ENCODE results near the gene TRAFD1. TPM values are rescaled to one million over a fixed set of nuclear protein-coding genes. Genes with fewer than 3 reads are reported as not detected.

The TRAFD1 gene
- total and polyA plus RNA-seq, 9 of the 15 experiments (the other 6 are each of a cell fraction or from before 2014, with no cell fraction given), result 41.3 to 85.5 (median 54.5) TPM

GRCh38 chr12:112116232-112117060 lies 8.9 kb upstream of the TRAFD1 start (continued):
- TF ChIP-seq, protein P1, sequence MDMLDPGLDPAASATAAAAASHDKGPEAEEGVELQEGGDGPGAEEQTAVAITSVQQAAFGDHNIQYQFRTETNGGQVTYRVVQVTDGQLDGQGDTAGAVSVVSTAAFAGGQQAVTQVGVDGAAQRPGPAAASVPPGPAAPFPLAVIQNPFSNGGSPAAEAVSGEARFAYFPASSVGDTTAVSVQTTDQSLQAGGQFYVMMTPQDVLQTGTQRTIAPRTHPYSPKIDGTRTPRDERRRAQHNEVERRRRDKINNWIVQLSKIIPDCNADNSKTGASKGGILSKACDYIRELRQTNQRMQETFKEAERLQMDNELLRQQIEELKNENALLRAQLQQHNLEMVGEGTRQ (CRISPR knock-in tag; IDR thresholded peaks at IDR 0.05), result no peak
- TF ChIP-seq SIN3B (IDR thresholded peaks at IDR 0.05; ENCODE audit: low read depth) (no peak), ZKSCAN1 (IDR thresholded peaks at IDR 0.05; ENCODE audit: low read depth, low read length) (no peak), ZNF274 (IDR thresholded peaks at IDR 0.05; ENCODE audit: borderline replicate concordance, low read depth, low read length) (no peak), HNRNPL (IDR thresholded peaks at IDR 0.05; ENCODE audit: low read depth, low read length) (no peak), MAZ (CRISPR knock-in tag; conservative IDR thresholded peaks at IDR 0.05 in 1 of 2, IDR thresholded peaks at IDR 0.05 in 1 of 2) (peak; percentile 77 to 79; a peak in 3 of 4 replicates), LEF1 (IDR thresholded peaks at IDR 0.05) (peak; percentile 82), ZNF764 (CRISPR knock-in tag; IDR thresholded peaks at IDR 0.05; ENCODE audit: low read depth) (no peak), ARID2 (IDR thresholded peaks at IDR 0.05) (no peak), ZSCAN32 (CRISPR knock-in tag; IDR thresholded peaks at IDR 0.05) (0 out of 2 replicates have a peak, but pooled peaks have one; percentile 30), HOXB6 (CRISPR knock-in tag; IDR thresholded peaks at IDR 0.05; ENCODE audit: borderline replicate concordance) (no peak), MAFK (IDR thresholded peaks at IDR 0.05; ENCODE audit: low read length) (no peak), RBM39 (optimal IDR thresholded peaks at IDR 0.05; ENCODE audit: low read depth, low read length) (no peak), ZNF717 (CRISPR knock-in tag; IDR thresholded peaks at IDR 0.05) (no peak)
- TF ChIP-seq, protein P2, sequence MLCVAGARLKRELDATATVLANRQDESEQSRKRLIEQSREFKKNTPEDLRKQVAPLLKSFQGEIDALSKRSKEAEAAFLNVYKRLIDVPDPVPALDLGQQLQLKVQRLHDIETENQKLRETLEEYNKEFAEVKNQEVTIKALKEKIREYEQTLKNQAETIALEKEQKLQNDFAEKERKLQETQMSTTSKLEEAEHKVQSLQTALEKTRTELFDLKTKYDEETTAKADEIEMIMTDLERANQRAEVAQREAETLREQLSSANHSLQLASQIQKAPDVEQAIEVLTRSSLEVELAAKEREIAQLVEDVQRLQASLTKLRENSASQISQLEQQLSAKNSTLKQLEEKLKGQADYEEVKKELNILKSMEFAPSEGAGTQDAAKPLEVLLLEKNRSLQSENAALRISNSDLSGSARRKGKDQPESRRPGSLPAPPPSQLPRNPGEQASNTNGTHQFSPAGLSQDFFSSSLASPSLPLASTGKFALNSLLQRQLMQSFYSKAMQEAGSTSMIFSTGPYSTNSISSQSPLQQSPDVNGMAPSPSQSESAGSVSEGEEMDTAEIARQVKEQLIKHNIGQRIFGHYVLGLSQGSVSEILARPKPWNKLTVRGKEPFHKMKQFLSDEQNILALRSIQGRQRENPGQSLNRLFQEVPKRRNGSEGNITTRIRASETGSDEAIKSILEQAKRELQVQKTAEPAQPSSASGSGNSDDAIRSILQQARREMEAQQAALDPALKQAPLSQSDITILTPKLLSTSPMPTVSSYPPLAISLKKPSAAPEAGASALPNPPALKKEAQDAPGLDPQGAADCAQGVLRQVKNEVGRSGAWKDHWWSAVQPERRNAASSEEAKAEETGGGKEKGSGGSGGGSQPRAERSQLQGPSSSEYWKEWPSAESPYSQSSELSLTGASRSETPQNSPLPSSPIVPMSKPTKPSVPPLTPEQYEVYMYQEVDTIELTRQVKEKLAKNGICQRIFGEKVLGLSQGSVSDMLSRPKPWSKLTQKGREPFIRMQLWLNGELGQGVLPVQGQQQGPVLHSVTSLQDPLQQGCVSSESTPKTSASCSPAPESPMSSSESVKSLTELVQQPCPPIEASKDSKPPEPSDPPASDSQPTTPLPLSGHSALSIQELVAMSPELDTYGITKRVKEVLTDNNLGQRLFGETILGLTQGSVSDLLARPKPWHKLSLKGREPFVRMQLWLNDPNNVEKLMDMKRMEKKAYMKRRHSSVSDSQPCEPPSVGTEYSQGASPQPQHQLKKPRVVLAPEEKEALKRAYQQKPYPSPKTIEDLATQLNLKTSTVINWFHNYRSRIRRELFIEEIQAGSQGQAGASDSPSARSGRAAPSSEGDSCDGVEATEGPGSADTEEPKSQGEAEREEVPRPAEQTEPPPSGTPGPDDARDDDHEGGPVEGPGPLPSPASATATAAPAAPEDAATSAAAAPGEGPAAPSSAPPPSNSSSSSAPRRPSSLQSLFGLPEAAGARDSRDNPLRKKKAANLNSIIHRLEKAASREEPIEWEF (CRISPR knock-in tag; IDR thresholded peaks at IDR 0.05), result no peak
- TF ChIP-seq, protein P3, sequence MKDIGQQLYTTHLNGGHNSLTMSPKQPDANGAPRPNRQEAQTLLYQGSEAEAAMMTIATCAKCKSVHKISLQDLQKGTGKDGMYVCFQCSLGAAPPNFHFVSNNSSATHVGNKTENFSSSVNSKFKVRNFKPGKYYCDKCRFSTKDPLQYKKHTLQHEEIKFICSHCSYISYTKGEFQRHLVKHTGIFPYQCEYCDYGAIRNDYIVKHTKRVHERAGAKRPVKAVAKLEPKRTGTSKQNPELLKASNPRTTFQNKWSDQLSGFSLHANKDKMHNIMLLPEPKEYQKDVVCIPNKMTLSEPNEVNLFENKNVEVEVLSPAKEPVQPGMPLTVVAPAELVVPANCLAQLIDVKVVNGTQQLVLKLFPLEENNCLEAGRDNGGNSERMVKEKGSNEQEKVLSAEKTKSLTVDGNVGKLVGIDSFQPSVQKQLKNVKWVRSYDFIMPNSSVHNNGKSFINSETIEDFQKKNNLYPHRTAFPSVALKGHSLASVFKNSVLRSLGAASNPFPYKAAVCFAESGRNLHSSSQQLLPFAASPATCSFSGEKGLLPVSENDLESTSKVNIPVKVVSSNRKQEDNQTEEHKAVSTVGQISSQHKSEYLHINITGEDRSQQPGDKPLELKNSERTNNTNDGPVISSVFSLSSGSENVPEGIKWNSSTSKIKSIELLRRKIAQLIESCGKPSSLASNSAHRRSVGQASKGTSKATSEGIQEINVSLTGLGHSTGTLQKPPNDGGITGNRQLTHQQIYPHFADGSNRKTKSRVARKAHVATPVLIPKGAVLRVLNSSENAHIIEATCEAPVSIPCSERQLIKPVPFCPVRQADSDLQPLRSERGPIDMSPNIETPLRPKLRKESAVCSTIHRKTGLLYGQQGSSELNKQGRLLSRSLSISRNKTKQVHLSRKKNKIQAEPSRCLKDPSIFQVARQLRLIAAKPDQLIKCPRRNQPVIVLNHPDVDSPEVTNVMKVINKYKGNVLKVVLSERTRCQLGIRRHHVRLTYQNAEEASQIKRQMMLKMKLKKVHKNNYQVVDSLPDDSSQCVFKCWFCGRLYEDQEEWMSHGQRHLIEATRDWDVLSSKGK (CRISPR knock-in tag; IDR thresholded peaks at IDR 0.05), result no peak
- TF ChIP-seq, protein P4, sequence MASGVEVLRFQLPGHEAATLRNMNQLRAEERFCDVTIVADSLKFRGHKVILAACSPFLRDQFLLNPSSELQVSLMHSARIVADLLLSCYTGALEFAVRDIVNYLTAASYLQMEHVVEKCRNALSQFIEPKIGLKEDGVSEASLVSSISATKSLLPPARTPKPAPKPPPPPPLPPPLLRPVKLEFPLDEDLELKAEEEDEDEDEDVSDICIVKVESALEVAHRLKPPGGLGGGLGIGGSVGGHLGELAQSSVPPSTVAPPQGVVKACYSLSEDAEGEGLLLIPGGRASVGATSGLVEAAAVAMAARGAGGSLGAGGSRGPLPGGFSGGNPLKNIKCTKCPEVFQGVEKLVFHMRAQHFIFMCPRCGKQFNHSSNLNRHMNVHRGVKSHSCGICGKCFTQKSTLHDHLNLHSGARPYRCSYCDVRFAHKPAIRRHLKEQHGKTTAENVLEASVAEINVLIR (CRISPR knock-in tag; IDR thresholded peaks at IDR 0.05), result 0 out of 2 replicates have a peak, but pooled peaks have one; percentile 28
